ENCODE measurements around the gene SYNE2. TPM values are rescaled to one million over a fixed set of nuclear protein-coding genes. Genes with fewer than 3 reads are reported as not detected.

The SYNE2 gene
- total and polyA plus RNA-seq, 2 donors from 2014 or later: 65.9 to 461 TPM

DNA sequence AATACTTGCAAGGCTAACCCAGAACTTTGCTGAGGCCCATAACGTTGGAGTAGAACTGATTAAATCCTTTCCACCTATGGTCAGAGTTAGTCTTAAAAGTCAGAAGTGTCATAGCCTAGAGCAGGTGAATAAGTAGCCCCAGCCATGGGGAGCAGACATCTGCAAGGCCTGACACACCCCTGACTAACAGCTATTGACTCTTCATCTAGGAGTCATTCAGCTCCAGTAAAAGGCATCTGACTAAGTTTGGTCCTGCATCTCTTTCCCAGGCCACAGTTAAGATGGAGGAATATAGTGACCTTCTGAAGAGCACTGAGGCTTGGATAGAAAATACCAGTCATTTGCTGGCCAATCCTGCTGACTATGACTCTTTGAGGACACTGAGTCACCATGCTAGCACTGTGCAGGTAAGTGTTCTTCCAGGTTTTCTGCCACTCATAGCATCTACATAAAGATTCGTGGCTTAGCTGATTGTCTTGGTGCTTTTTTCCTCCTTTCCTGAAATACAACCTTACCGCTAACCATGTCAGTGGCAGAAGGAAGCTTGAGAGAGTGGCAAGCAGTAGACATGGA is 228.5 kb downstream of the SYNE2 start:
- no peaks in the 10 kb centered on the region for H3K27me3 ChIP-seq (ENCODE audit: control insufficient read depth, insufficient read depth, low read length)
- H3K36me3 ChIP-seq (ENCODE audit: control insufficient read depth in 2 of 3, insufficient read depth in 3 of 3, low read length in 3 of 3): peaks cover 4 to 39% (median 22%) of the 10 kb centered on the region in 3 donors
- no peaks in the 10 kb centered on the region for H3K9me3 ChIP-seq (ENCODE audit: control insufficient read depth in 2 of 3, insufficient read depth in 1 of 3, low read length in 3 of 3)
- TF ChIP-seq, protein P1, sequence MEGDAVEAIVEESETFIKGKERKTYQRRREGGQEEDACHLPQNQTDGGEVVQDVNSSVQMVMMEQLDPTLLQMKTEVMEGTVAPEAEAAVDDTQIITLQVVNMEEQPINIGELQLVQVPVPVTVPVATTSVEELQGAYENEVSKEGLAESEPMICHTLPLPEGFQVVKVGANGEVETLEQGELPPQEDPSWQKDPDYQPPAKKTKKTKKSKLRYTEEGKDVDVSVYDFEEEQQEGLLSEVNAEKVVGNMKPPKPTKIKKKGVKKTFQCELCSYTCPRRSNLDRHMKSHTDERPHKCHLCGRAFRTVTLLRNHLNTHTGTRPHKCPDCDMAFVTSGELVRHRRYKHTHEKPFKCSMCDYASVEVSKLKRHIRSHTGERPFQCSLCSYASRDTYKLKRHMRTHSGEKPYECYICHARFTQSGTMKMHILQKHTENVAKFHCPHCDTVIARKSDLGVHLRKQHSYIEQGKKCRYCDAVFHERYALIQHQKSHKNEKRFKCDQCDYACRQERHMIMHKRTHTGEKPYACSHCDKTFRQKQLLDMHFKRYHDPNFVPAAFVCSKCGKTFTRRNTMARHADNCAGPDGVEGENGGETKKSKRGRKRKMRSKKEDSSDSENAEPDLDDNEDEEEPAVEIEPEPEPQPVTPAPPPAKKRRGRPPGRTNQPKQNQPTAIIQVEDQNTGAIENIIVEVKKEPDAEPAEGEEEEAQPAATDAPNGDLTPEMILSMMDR (IDR thresholded peaks at IDR 0.05; ENCODE audit: borderline replicate concordance, extremely low read depth, insufficient read depth): no peak
- no peak overlapping the region for H3K9ac ChIP-seq (ENCODE audit: low read length in 3 of 3)
- intact Hi-C loops (cut with DNase I): no loop called here
- H3K27ac ChIP-seq (ENCODE audit: low read depth in 2 of 2, low read length in 2 of 2): no peak overlapping the region
- FAIRE-seq (no peak), DNase-seq (no peak)
- no peak overlapping the region for H3K4me3 ChIP-seq (ENCODE audit: low read length in 3 of 3)
- no peaks in the 10 kb centered on the region for H3K4me1 ChIP-seq (ENCODE audit: control insufficient read depth in 2 of 3, insufficient read depth in 2 of 3, low read depth in 1 of 3, low read length in 3 of 3)

DNA sequence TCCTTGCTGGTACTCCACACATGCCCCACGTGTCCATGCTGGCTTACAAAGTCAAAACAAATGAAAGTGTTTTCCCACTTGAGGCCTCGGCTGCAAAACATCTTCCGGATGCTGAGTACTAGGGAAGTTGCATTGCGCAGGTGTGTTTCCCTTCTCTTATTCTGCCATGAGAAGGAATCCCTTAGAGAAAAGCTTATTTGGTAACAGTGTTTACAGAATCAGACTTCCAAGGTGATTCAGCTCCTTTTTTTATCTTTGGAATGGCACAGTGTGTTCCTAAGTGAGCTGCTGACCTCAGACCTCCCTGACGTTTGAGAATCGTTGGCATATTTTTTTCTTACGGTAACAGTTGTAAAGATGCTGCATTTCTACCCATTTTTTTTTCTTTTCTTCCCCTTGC is 230.0 kb downstream of the SYNE2 start:
- intact Hi-C loops (cut with DNase I): no loop called here
- H3K9me3 ChIP-seq (ENCODE audit: control insufficient read depth in 2 of 3, insufficient read depth in 1 of 3, low read length in 3 of 3): no peaks in the 10 kb centered on the region
- FAIRE-seq (no peak), DNase-seq (no peak)
- H3K27me3 ChIP-seq (ENCODE audit: control insufficient read depth, insufficient read depth, low read length): no peaks in the 10 kb centered on the region
- H3K4me3 ChIP-seq (ENCODE audit: low read length in 3 of 3): no peak overlapping the region
- TF ChIP-seq, protein P1 (IDR thresholded peaks at IDR 0.05; ENCODE audit: borderline replicate concordance, extremely low read depth, insufficient read depth): no peak
- no peak overlapping the region for H3K9ac ChIP-seq (ENCODE audit: low read length in 3 of 3)
- H3K36me3 ChIP-seq (ENCODE audit: control insufficient read depth in 2 of 3, insufficient read depth in 3 of 3, low read length in 3 of 3): peaks cover 4 to 39% (median 22%) of the 10 kb centered on the region in 3 donors
- no peaks in the 10 kb centered on the region for H3K4me1 ChIP-seq (ENCODE audit: control insufficient read depth in 2 of 3, insufficient read depth in 2 of 3, low read depth in 1 of 3, low read length in 3 of 3)
- H3K27ac ChIP-seq (ENCODE audit: low read depth in 2 of 2, low read length in 2 of 2): no peak overlapping the region

- H3K27me3 ChIP-seq (ENCODE audit: control insufficient read depth, insufficient read depth, low read length): no peaks in the 10 kb centered on the region
- FAIRE-seq: no peak
- peaks cover 7 to 16% (median 14%) of the 10 kb centered on the region in 3 donors for H3K36me3 ChIP-seq (ENCODE audit: control insufficient read depth in 2 of 3, insufficient read depth in 3 of 3, low read length in 3 of 3)
- DNase-seq: no peak
- TF ChIP-seq, protein P1 (IDR thresholded peaks at IDR 0.05; ENCODE audit: borderline replicate concordance, extremely low read depth, insufficient read depth): no peak
- no peak overlapping the region for H3K4me3 ChIP-seq (ENCODE audit: low read length in 3 of 3)
- H3K9ac ChIP-seq (ENCODE audit: low read length in 3 of 3): no peak overlapping the region
- H3K27ac ChIP-seq (ENCODE audit: low read depth in 2 of 2, low read length in 2 of 2): no peak overlapping the region
- H3K4me1 ChIP-seq (ENCODE audit: control insufficient read depth in 2 of 3, insufficient read depth in 2 of 3, low read depth in 1 of 3, low read length in 3 of 3): peaks cover 0 to 21% (median 4%) of the 10 kb centered on the region in 3 donors
- intact Hi-C loops (cut with DNase I): no loop called here
- no peaks in the 10 kb centered on the region for H3K9me3 ChIP-seq (ENCODE audit: control insufficient read depth in 2 of 3, insufficient read depth in 1 of 3, low read length in 3 of 3)
Measured at GRCh38 chr14:64088647-64088964, 235.8 kb downstream of the SYNE2 start.

DNA sequence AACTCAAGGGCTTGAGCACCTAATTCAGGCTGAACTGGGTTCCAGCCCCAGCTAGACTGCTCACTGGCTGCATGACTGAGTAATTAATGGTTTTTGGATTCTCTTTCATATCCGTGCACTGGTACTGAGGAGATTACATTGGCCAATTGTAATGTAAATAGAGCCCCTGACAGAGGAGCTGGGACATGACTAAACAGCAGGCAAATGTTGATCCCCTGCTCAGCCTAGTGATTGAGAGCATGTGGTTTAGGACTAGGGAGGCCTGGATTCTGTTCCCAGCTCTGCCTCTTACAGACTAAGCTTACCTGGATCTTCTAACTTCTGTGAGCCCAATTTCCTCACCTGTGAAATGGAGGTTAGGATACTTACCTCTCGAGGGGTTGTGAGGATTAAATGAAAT is 237.1 kb downstream of the SYNE2 start:
- H3K9ac ChIP-seq (ENCODE audit: low read length in 3 of 3): no peak overlapping the region
- peaks cover 2 to 14% (median 13%) of the 10 kb centered on the region in 3 donors for H3K36me3 ChIP-seq (ENCODE audit: control insufficient read depth in 2 of 3, insufficient read depth in 3 of 3, low read length in 3 of 3)
- FAIRE-seq (no peak), DNase-seq (no peak)
- peaks cover 0 to 22% (median 4%) of the 10 kb centered on the region in 3 donors for H3K4me1 ChIP-seq (ENCODE audit: control insufficient read depth in 2 of 3, insufficient read depth in 2 of 3, low read depth in 1 of 3, low read length in 3 of 3)
- intact Hi-C loops (cut with DNase I): no loop called here
- H3K27ac ChIP-seq (ENCODE audit: low read depth in 2 of 2, low read length in 2 of 2): no peak overlapping the region
- TF ChIP-seq, protein P1 (IDR thresholded peaks at IDR 0.05; ENCODE audit: borderline replicate concordance, extremely low read depth, insufficient read depth): no peak
- H3K4me3 ChIP-seq (ENCODE audit: low read length in 3 of 3): no peak overlapping the region
- no peaks in the 10 kb centered on the region for H3K9me3 ChIP-seq (ENCODE audit: control insufficient read depth in 2 of 3, insufficient read depth in 1 of 3, low read length in 3 of 3)
- no peaks in the 10 kb centered on the region for H3K27me3 ChIP-seq (ENCODE audit: control insufficient read depth, insufficient read depth, low read length)

Data from kidney (tissue), 14 donors.